SK-N-SH (cell line): Measurements from ENCODE around the gene RNF144B. TPM values are rescaled to one million over a fixed set of nuclear protein-coding genes. Genes with fewer than 3 reads are reported as not detected.

Source experiments
- CTCF ChIA-PET: fragments of 300-600, 350-600 bp; formaldehyde crosslinking; extraction: SDS; loops from one replicate; lab custom pipeline; 2021; lab: Yijun Ruan, JAX
- POLR2A ChIA-PET: fragments of 350-600 bp; sonication (Branson Sonifier 250); formaldehyde crosslinking; extraction: SDS; loops from one replicate; lab custom pipeline; 2020; ENCODE audit warnings: antibody characterized with exemption, inconsistent platforms; lab: Yijun Ruan, JAX
- DNase-seq: peaks from one replicate; pipeline ENCODE4 v3.0.0; 2012
- H2AFZ ChIP-seq: fragments of 200-600 bp; sonication (generic); 2 replicates; pipeline ENCODE4 v1.8.1; 2016; ENCODE audit warnings: antibody characterized with exemption, mild to moderate bottlenecking, low read depth
- H3F3A ChIP-seq: fragments of 200-600 bp; sonication (generic); replicated peaks from 2 replicates; pipeline ENCODE3; 2016; ENCODE audit warnings: antibody characterized with exemption, mild to moderate bottlenecking; ENCODE audit not compliant: insufficient read depth
- H3K27ac ChIP-seq, 2 experiments: fragments of 200-500 bp in 1 of 2; fragments of 200-600 bp in 1 of 2; sonication (Bioruptor generic) in 1 of 2; sonication (generic), shearing (Covaris generic) in 1 of 2; 2 replicates each; pipeline versions ENCODE4 v1.5.1 to v1.6.1; 2014 to 2016; ENCODE audit warnings: low read depth in 2 of 2, inconsistent platforms in 1 of 2, low read length in 1 of 2, mild to moderate bottlenecking in 1 of 2, mixed read lengths in 1 of 2
- H3K27me3 ChIP-seq: fragments of 200-600 bp; sonication (generic), shearing (Covaris generic); 2 replicates; pipeline ENCODE4 v1.6.1; 2016; ENCODE audit warnings: mixed run types; ENCODE audit not compliant: insufficient read depth
- H3K36me3 ChIP-seq, 2 experiments: fragments of 200-500 bp in 1 of 2; fragments of 200-600 bp in 1 of 2; sonication (Bioruptor generic) in 1 of 2; sonication (generic) in 1 of 2; replicated peaks in 1 of 2; 2 replicates each; pipeline versions ENCODE3 to v1.5.1; 2014 to 2016; ENCODE audit warnings: low read length in 1 of 2, mild to moderate bottlenecking in 1 of 2; ENCODE audit not compliant: insufficient read depth in 2 of 2, control insufficient read depth in 1 of 2
- H3K4me1 ChIP-seq, 2 experiments: fragments of 200-500 bp in 1 of 2; fragments of 200-600 bp in 1 of 2; sonication (Bioruptor generic) in 1 of 2; sonication (generic), shearing (Covaris generic) in 1 of 2; 2 replicates each; pipeline versions ENCODE4 v1.5.1 to v1.6.1; 2014 to 2016; ENCODE audit warnings: low read depth in 1 of 2, low read length in 1 of 2, mixed run types in 1 of 2; ENCODE audit not compliant: insufficient read depth in 2 of 2, control insufficient read depth in 1 of 2
- H3K4me2 ChIP-seq: fragments of 200-600 bp; sonication (generic), shearing (Covaris generic); 2 replicates; pipeline ENCODE4 v1.6.1; 2017; ENCODE audit warnings: mixed run types
- H3K4me3 ChIP-seq, 2 experiments: fragments of 200-500 bp in 1 of 2; fragments of 200-600 bp in 1 of 2; sonication (Bioruptor generic) in 1 of 2; sonication (generic), shearing (Covaris generic) in 1 of 2; 2 replicates each; pipeline versions ENCODE4 v1.5.1 to v1.8.1; 2014 to 2016; ENCODE audit warnings: low read depth in 2 of 2, inconsistent platforms in 1 of 2, low read length in 1 of 2, mild to moderate bottlenecking in 1 of 2, mixed read lengths in 1 of 2, moderate library complexity in 1 of 2
- H3K79me2 ChIP-seq: fragments of 200-600 bp; sonication (generic); 2 replicates; pipeline ENCODE4 v1.8.1; 2017; ENCODE audit warnings: mild to moderate bottlenecking; ENCODE audit not compliant: insufficient read depth
- H3K9ac ChIP-seq: fragments of 200-600 bp; sonication (generic); 2 replicates; pipeline ENCODE4 v1.6.1; 2017; ENCODE audit warnings: mixed run types
- H3K9me2 ChIP-seq: fragments of 200-600 bp; sonication (generic); 2 replicates; pipeline ENCODE4 v1.6.1; 2017; ENCODE audit warnings: mixed run types
- H3K9me3 ChIP-seq: fragments of 200-600 bp; sonication (generic); 2 replicates; pipeline ENCODE4 v1.6.1; 2017; ENCODE audit warnings: mixed run types, mild to moderate bottlenecking, moderate library complexity
- H4K20me1 ChIP-seq: fragments of 200-600 bp; sonication (generic); 2 replicates; pipeline ENCODE4 v1.6.1; 2017; ENCODE audit warnings: mild to moderate bottlenecking, mixed run types; ENCODE audit not compliant: insufficient read depth
- EP300 ChIP-seq, 2 experiments: IDR thresholded peaks; 2 replicates each; pipeline versions ENCODE4 v1.4.0 to v1.6.1; 2012; ENCODE audit warnings: borderline replicate concordance in 1 of 2, low read depth in 1 of 2, low read length in 1 of 2
- FOSL2 ChIP-seq: IDR thresholded peaks from 2 replicates; pipeline ENCODE4 v1.4.0; 2012; ENCODE audit warnings: low read depth, mild to moderate bottlenecking, moderate library complexity, borderline replicate concordance
- MEF2A ChIP-seq: IDR thresholded peaks from 2 replicates; pipeline ENCODE4 v1.4.0; 2012; ENCODE audit warnings: low read depth, borderline replicate concordance
- PBX3 ChIP-seq: IDR thresholded peaks from 2 replicates; pipeline ENCODE4; 2012
- POLR2AphosphoS5 ChIP-seq: IDR thresholded peaks from 2 replicates; pipeline ENCODE4 v1.6.1; 2012; ENCODE audit warnings: low read depth, low read length
- RFX5 ChIP-seq: IDR thresholded peaks from 2 replicates; pipeline ENCODE4 v1.6.1; 2012; ENCODE audit warnings: mild to moderate bottlenecking, improper control_type of control experiment, low read length
- TEAD4 ChIP-seq: IDR thresholded peaks from 2 replicates; pipeline ENCODE4 v1.4.0; 2012; ENCODE audit warnings: mild to moderate bottlenecking, borderline replicate concordance; ENCODE audit not compliant: insufficient read depth
- USF1 ChIP-seq: IDR thresholded peaks from 2 replicates; pipeline ENCODE4 v1.4.0; 2012; ENCODE audit warnings: low read depth, borderline replicate concordance
- USF2 ChIP-seq: fragments of 150-350 bp; IDR thresholded peaks from 2 replicates; pipeline ENCODE4 v1.6.1; 2017; ENCODE audit warnings: antibody characterized with exemption, low read length, low read depth, borderline replicate concordance
- WGBS: methylation state at CpG from one replicate; pipeline ENCODE4 v1.1.6; 2017; ENCODE audit warnings: low lambda C conversion rate; 5-methylcytosine and 5-hydroxymethylcytosine counted together
- polyA plus RNA-seq, 3 experiments: library from polyadenylated mRNA; depleted of rRNA; stranded (reverse); fragments of >200 nt; gene quantifications; 2 replicates each; pipeline ENCODE4 v1.2.3, GENCODE V29; 2012

RNF144B gene
- polyA plus RNA-seq, 1 of the 3 experiments (the other 2 are of a cell fraction), result 1.2 TPM

- H3K9me3 ChIP-seq, result no peaks in the 10 kb centered on the region
- H2AFZ ChIP-seq, result no peak overlapping the region
- H3K4me1 ChIP-seq, result peaks cover 0 to 7% of the 10 kb centered on the region in 2 experiments; a peak in 1 of 4 replicates
- H3K36me3 ChIP-seq, result no peaks in the 10 kb centered on the region
- no peak overlapping the region for H3K9ac ChIP-seq
- ChIA-PET POLR2A (no interaction called here), CTCF (interaction anchor here (0.8 to 1.2 kb wide), 2 partner anchors 10 to 30 kb away, joined by 3 read pairs; no protein-coding TSS in a partner anchor)
- H3F3A ChIP-seq, result peaks cover 4% of the 10 kb centered on the region
- WGBS, result 70% methylated on average over 2 of the region's 2 CpGs
- no peaks in the 10 kb centered on the region for H3K9me2 ChIP-seq
- H3K27ac ChIP-seq, result no peak overlapping the region
- H4K20me1 ChIP-seq, result no peaks in the 10 kb centered on the region
- DNase-seq, result no peak
- no peaks in the 10 kb centered on the region for H3K27me3 ChIP-seq
- TF ChIP-seq POLR2AphosphoS5, result no peak
- TF ChIP-seq USF1, result no peak
- TF ChIP-seq MEF2A, result no peak
- no peak for TF ChIP-seq RFX5
- no peak for TF ChIP-seq USF2
- no peak for TF ChIP-seq TEAD4
- no peak overlapping the region for H3K4me2 ChIP-seq
- no peak overlapping the region for H3K4me3 ChIP-seq
- no peaks in the 10 kb centered on the region for H3K79me2 ChIP-seq
Observed at GRCh38 chr6:18473755-18474154, 86.6 kb downstream of the RNF144B start.

GRCh38 chr6:18477301-18477941 is 90.3 kb downstream of the RNF144B start:
- TF ChIP-seq EP300 (IDR thresholded peaks at IDR 0.05; ENCODE audit: borderline replicate concordance in 1 of 2, low read depth in 1 of 2, low read length in 1 of 2), result 0 out of 4 replicates have a peak, but pooled peaks of 1 of the 2 experiments have one; percentile 17
- 0 out of 2 replicates have a peak, but pooled peaks have one; percentile 6 for TF ChIP-seq FOSL2
- TF ChIP-seq PBX3, result 0 out of 2 replicates have a peak, but pooled peaks have one; percentile 2
- no peak for TF ChIP-seq USF2
- TF ChIP-seq, all 33 proteins: peak for 3
- H3K4me2 ChIP-seq, result peak overlapping the region; percentile 45
- H4K20me1 ChIP-seq, result no peaks in the 10 kb centered on the region
- H3K9ac ChIP-seq, result no peak overlapping the region; the same call in 1 of the 2 replicates
- WGBS, result 15% methylated on average over 2 of the region's 2 CpGs
- peak overlapping the region; percentile 31 to 47; a peak in 2 of 4 replicates for H3K27ac ChIP-seq
- no peak overlapping the region for H3K4me3 ChIP-seq
- no peak for DNase-seq
- ChIA-PET CTCF (no interaction called here), POLR2A (no interaction called here)
- H3K4me1 ChIP-seq, result peaks cover 0 to 7% of the 10 kb centered on the region in 2 experiments; a peak in 1 of 4 replicates
- H3K9me2 ChIP-seq, result no peaks in the 10 kb centered on the region
- H3K9me3 ChIP-seq, result no peaks in the 10 kb centered on the region
- H3K79me2 ChIP-seq, result no peaks in the 10 kb centered on the region; the same call in 1 of the 2 replicates
- no peaks in the 10 kb centered on the region for H3K36me3 ChIP-seq
- H3K27me3 ChIP-seq, result no peaks in the 10 kb centered on the region
- H3F3A ChIP-seq, result peaks cover 4% of the 10 kb centered on the region
- peak overlapping the region; percentile 85 for H2AFZ ChIP-seq
